Astrocyte (in vitro differentiated cells and primary cell): ENCODE data around the gene RBPJ. TPM values are rescaled to one million over a fixed set of nuclear protein-coding genes. Genes with fewer than 3 reads are reported as not detected.
A peak's percentile ranks its signal among the peaks of the same experiment; 100 is the strongest.

ENCODE experiments used
- DNase-seq: peaks from one replicate; pipeline ENCODE4 v3.0.0-alpha.2; 2010; ENCODE audit warnings: low read depth
- FAIRE-seq: peaks from 2 replicates; lab custom pipeline; 2011; peaks lifted over from hg19 to GRCh38; lab: Jason Lieb, UNC
- H2AFZ ChIP-seq: 2 replicates; pipeline ENCODE4 v1.6.0; 2012; ENCODE audit warnings: low read depth, low read length, inconsistent platforms
- H3K27ac ChIP-seq: 2 replicates; pipeline ENCODE4 v1.5.1; 2011; ENCODE audit warnings: low read depth, low read length, inconsistent platforms
- H3K27me3 ChIP-seq: 2 replicates; pipeline ENCODE4 v1.6.0; 2011; ENCODE audit warnings: low read length, inconsistent platforms; ENCODE audit not compliant: insufficient read depth
- H3K36me3 ChIP-seq: 2 replicates; pipeline ENCODE4 v1.5.1; 2011; ENCODE audit warnings: low read length, inconsistent platforms; ENCODE audit not compliant: insufficient read depth
- H3K4me1 ChIP-seq: 2 replicates; pipeline ENCODE4 v1.5.1; 2011; ENCODE audit warnings: low read length, inconsistent platforms; ENCODE audit not compliant: insufficient read depth
- H3K4me2 ChIP-seq: 2 replicates; pipeline ENCODE4 v1.6.0; 2012; ENCODE audit warnings: low read length, inconsistent platforms
- H3K4me3 ChIP-seq: 2 replicates; pipeline ENCODE4 v1.5.1; 2011; ENCODE audit warnings: low read depth, mild to moderate bottlenecking, low read length, inconsistent platforms; ENCODE audit not compliant: insufficient read depth
- H3K79me2 ChIP-seq: 2 replicates; pipeline ENCODE4 v1.6.0; 2012; ENCODE audit warnings: mild to moderate bottlenecking, low read length, inconsistent platforms; ENCODE audit not compliant: insufficient read depth
- H3K9ac ChIP-seq: 2 replicates; pipeline ENCODE4 v1.6.0; 2012; ENCODE audit warnings: mild to moderate bottlenecking, low read length, inconsistent platforms
- H3K9me3 ChIP-seq: 2 replicates; pipeline ENCODE4 v1.5.1; 2012; ENCODE audit warnings: low read depth, mild to moderate bottlenecking, low read length, inconsistent platforms; ENCODE audit not compliant: insufficient read depth
- H4K20me1 ChIP-seq: 2 replicates; pipeline ENCODE4 v1.6.0; 2012; ENCODE audit warnings: low read length, inconsistent platforms; ENCODE audit not compliant: insufficient read depth
- H3K27ac Mint-ChIP-seq: one replicate; pipeline ENCODE4 v1.8.0; 2021; ENCODE audit warnings: mild to moderate bottlenecking, mixed read lengths; ENCODE audit not compliant: unreplicated experiment
- H3K27me3 Mint-ChIP-seq: one replicate; pipeline ENCODE4 v1.8.0; 2021; ENCODE audit warnings: low read depth, mixed read lengths; ENCODE audit not compliant: unreplicated experiment
- H3K36me3 Mint-ChIP-seq: one replicate; pipeline ENCODE4 v1.8.0; 2021; ENCODE audit warnings: low read depth, mixed read lengths; ENCODE audit not compliant: unreplicated experiment
- H3K4me1 Mint-ChIP-seq: one replicate; pipeline ENCODE4 v1.8.0; 2021; ENCODE audit warnings: low read depth, mixed read lengths; ENCODE audit not compliant: unreplicated experiment
- H3K4me3 Mint-ChIP-seq: one replicate; pipeline ENCODE4 v1.8.0; 2021; ENCODE audit warnings: mild to moderate bottlenecking, moderate library complexity, mixed read lengths; ENCODE audit not compliant: unreplicated experiment
- H3K9me3 Mint-ChIP-seq: one replicate; pipeline ENCODE4 v1.8.0; 2021; ENCODE audit warnings: mild to moderate bottlenecking, mixed read lengths; ENCODE audit not compliant: unreplicated experiment
- EZH2 ChIP-seq: IDR thresholded peaks from 2 replicates; pipeline ENCODE4 v1.6.1; 2012; ENCODE audit warnings: mild to moderate bottlenecking, low read length, inconsistent platforms; ENCODE audit not compliant: insufficient read depth
- total RNA-seq: library from RNA; stranded (reverse); gene quantifications from 2 replicates; pipeline ENCODE4 v1.2.1, GENCODE V29; 2021
- TF ChIP-seq, protein P1 (sequence below): IDR thresholded peaks from 2 replicates; pipeline ENCODE4 v1.5.1; 2011; ENCODE audit warnings: low read depth, mild to moderate bottlenecking, inconsistent platforms, low read length, moderate library complexity; ENCODE audit not compliant: insufficient read depth

Gene RBPJ
- total RNA-seq, 1 donor from 2014 or later: 96.3 TPM

DNA sequence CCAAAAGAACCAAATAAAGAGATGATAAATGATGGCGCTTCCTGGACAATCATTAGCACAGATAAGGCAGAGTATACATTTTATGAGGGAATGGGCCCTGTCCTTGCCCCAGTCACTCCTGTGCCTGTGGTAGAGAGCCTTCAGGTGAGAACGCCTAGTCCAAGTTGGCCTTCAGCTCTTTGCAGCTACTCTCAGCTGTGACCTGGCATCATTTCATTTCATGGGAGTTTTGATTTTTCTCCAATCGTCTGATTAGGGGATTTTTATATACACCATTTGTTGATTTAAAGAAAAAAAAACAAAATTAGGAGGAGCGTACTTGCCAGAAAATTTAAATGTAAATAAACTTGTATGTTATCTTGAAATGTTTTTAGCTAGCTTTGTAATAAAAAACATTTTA, 109.1 kb downstream of the RBPJ start:
- no peak for FAIRE-seq
- H3K27me3 ChIP-seq: no peaks in the 10 kb centered on the region
- H3K27ac ChIP-seq: no peak overlapping the region
- H3K9me3 Mint-ChIP-seq: no peaks in the 10 kb centered on the region
- H3K36me3 ChIP-seq: peaks cover 30% of the 10 kb centered on the region
- H3K36me3 Mint-ChIP-seq: peaks cover 9% of the 10 kb centered on the region
- H2AFZ ChIP-seq: no peak overlapping the region
- no peaks in the 10 kb centered on the region for H3K79me2 ChIP-seq
- TF ChIP-seq, protein P1, sequence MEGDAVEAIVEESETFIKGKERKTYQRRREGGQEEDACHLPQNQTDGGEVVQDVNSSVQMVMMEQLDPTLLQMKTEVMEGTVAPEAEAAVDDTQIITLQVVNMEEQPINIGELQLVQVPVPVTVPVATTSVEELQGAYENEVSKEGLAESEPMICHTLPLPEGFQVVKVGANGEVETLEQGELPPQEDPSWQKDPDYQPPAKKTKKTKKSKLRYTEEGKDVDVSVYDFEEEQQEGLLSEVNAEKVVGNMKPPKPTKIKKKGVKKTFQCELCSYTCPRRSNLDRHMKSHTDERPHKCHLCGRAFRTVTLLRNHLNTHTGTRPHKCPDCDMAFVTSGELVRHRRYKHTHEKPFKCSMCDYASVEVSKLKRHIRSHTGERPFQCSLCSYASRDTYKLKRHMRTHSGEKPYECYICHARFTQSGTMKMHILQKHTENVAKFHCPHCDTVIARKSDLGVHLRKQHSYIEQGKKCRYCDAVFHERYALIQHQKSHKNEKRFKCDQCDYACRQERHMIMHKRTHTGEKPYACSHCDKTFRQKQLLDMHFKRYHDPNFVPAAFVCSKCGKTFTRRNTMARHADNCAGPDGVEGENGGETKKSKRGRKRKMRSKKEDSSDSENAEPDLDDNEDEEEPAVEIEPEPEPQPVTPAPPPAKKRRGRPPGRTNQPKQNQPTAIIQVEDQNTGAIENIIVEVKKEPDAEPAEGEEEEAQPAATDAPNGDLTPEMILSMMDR: no peak
- no peak for TF ChIP-seq EZH2
- H3K4me2 ChIP-seq: no peak overlapping the region
- H3K9ac ChIP-seq: no peak overlapping the region
- H4K20me1 ChIP-seq: no peaks in the 10 kb centered on the region
- H3K4me1 ChIP-seq: no peaks in the 10 kb centered on the region
- no peak for DNase-seq
- H3K9me3 ChIP-seq: no peaks in the 10 kb centered on the region
- H3K27ac Mint-ChIP-seq: peak overlapping the region; percentile 5
- no peaks in the 10 kb centered on the region for H3K27me3 Mint-ChIP-seq
- H3K4me3 ChIP-seq: no peak overlapping the region
- peaks cover 16% of the 10 kb centered on the region for H3K4me1 Mint-ChIP-seq
- H3K4me3 Mint-ChIP-seq: no peak overlapping the region

GRCh38 chr4:26431461-26432180, 110.8 kb downstream of the RBPJ start:
- Histone ChIP-seq H3K4me1 (no peaks in the 10 kb centered on the region), H3K4me2 (no peak overlapping the region), H2AFZ (no peak overlapping the region), H3K27ac (no peak overlapping the region), H4K20me1 (no peaks in the 10 kb centered on the region), H3K9ac (no peak overlapping the region), H3K27me3 (no peaks in the 10 kb centered on the region), H3K9me3 (no peaks in the 10 kb centered on the region), H3K4me3 (no peak overlapping the region), H3K79me2 (no peaks in the 10 kb centered on the region), H3K36me3 (peaks cover 21% of the 10 kb centered on the region)
- Mint-ChIP-seq H3K4me1 (peaks cover 16% of the 10 kb centered on the region), H3K4me3 (no peak overlapping the region), H3K36me3 (peaks cover 3% of the 10 kb centered on the region), H3K27me3 (no peaks in the 10 kb centered on the region), H3K27ac (no peak overlapping the region), H3K9me3 (no peaks in the 10 kb centered on the region)
- TF ChIP-seq, protein P1: no peak
- no peak for TF ChIP-seq EZH2
- FAIRE-seq (no peak), DNase-seq (no peak)

- H3K27ac ChIP-seq: no peak overlapping the region
- TF ChIP-seq, protein P1: no peak
- no peak for TF ChIP-seq EZH2
Measured at GRCh38 chr4:26432419-26432818, 111.6 kb downstream of the RBPJ start.

More at GRCh38 chr4:26432419-26432818, 111.6 kb downstream of the RBPJ start:
- H3K9me3 ChIP-seq: no peaks in the 10 kb centered on the region
- H2AFZ ChIP-seq: no peak overlapping the region
- H3K27me3 ChIP-seq: no peaks in the 10 kb centered on the region
- no peak overlapping the region for H3K9ac ChIP-seq
- Mint-ChIP-seq H3K27me3 (no peaks in the 10 kb centered on the region), H3K27ac (no peak overlapping the region), H3K36me3 (peaks cover 6% of the 10 kb centered on the region), H3K4me1 (peaks cover 16% of the 10 kb centered on the region), H3K4me3 (no peak overlapping the region), H3K9me3 (no peaks in the 10 kb centered on the region)
- H3K79me2 ChIP-seq: no peaks in the 10 kb centered on the region
- H3K4me2 ChIP-seq: no peak overlapping the region
- H3K4me1 ChIP-seq: no peaks in the 10 kb centered on the region
- FAIRE-seq (no peak), DNase-seq (no peak)
- H3K36me3 ChIP-seq: peaks cover 22% of the 10 kb centered on the region
- H4K20me1 ChIP-seq: no peaks in the 10 kb centered on the region
- H3K4me3 ChIP-seq: no peak overlapping the region
